Liver (tissue), 9 donors: Measurements from ENCODE around the gene ZCWPW1. TPM values are rescaled to one million over a fixed set of nuclear protein-coding genes. Genes with fewer than 3 reads are reported as not detected.

Experiments
- DNase-seq: peaks from one replicate; pipeline ENCODE4 v3.0.0-alpha.2; 2017; ENCODE audit warnings: low spot score
- H3K27ac ChIP-seq, 2 donors: one replicate each; pipeline ENCODE4 v1.7.0; 2013; ENCODE audit warnings: inconsistent platforms in 2 of 2, low read length in 2 of 2, control low read depth in 1 of 2, low read depth in 1 of 2, mild to moderate bottlenecking in 1 of 2
- H3K27me3 ChIP-seq, 4 donors: one replicate each; pipeline versions ENCODE4 v1.6.1 to v1.7.0; 2013; ENCODE audit warnings: low read length in 3 of 4, inconsistent platforms in 1 of 4, mild to moderate bottlenecking in 1 of 4, moderate library complexity in 1 of 4; ENCODE audit not compliant: control insufficient read depth in 4 of 4, insufficient read depth in 4 of 4
- H3K36me3 ChIP-seq, 4 donors: one replicate each; pipeline versions ENCODE4 v1.6.1 to v1.7.0; 2013; ENCODE audit warnings: low read length in 3 of 4, mild to moderate bottlenecking in 3 of 4, low read depth in 1 of 4, moderate library complexity in 1 of 4; ENCODE audit not compliant: control insufficient read depth in 4 of 4, insufficient read depth in 3 of 4
- H3K4me1 ChIP-seq, 4 donors: one replicate each; pipeline versions ENCODE4 v1.6.1 to v1.7.0; 2013; ENCODE audit warnings: low read length in 3 of 4, mild to moderate bottlenecking in 3 of 4, moderate library complexity in 1 of 4; ENCODE audit not compliant: control insufficient read depth in 4 of 4, insufficient read depth in 4 of 4
- H3K4me3 ChIP-seq, 3 donors: one replicate each; pipeline versions ENCODE4 v1.6.1 to v1.7.0; 2013; ENCODE audit warnings: low read length in 3 of 3, control low read depth in 1 of 3, low read depth in 1 of 3, mild to moderate bottlenecking in 1 of 3
- H3K9ac ChIP-seq, 2 donors: one replicate each; pipeline ENCODE4 v1.7.0; 2013; ENCODE audit warnings: low read length in 2 of 2, mild to moderate bottlenecking in 2 of 2, moderate library complexity in 2 of 2, control low read depth in 1 of 2, low read depth in 1 of 2
- H3K9me3 ChIP-seq, 4 donors: one replicate each; pipeline versions ENCODE4 v1.6.1 to v1.7.0; 2013; ENCODE audit warnings: low read length in 3 of 4; ENCODE audit not compliant: control insufficient read depth in 4 of 4
- ATF3 ChIP-seq: IDR thresholded peaks from 2 replicates; pipeline ENCODE4 v1.6.1; 2016; ENCODE audit warnings: antibody characterized with exemption
- CTCF ChIP-seq: fragments of 150-350 bp; IDR thresholded peaks from 2 replicates; pipeline ENCODE4 v1.5.1; 2017; ENCODE audit warnings: improper control_type of control experiment, low read depth, low read length; ENCODE audit not compliant: missing input control
- EGR1 ChIP-seq, 2 donors: IDR thresholded peaks; 2 replicates each; pipeline ENCODE4 v1.6.1; 2016 to 2018; ENCODE audit warnings: antibody characterized with exemption in 2 of 2, low read depth in 2 of 2
- FOXA1 ChIP-seq: IDR thresholded peaks from 2 replicates; pipeline ENCODE4 v1.6.1; 2016; ENCODE audit warnings: antibody characterized with exemption
- FOXA2 ChIP-seq: IDR thresholded peaks from 2 replicates; pipeline ENCODE4 v1.6.1; 2016; ENCODE audit warnings: antibody characterized with exemption
- GABPA ChIP-seq, 2 donors: IDR thresholded peaks in 1 of 2; conservative IDR thresholded peaks in 1 of 2; 2 replicates each; pipeline ENCODE4 v1.6.1; 2016; ENCODE audit warnings: antibody characterized with exemption in 2 of 2, mild to moderate bottlenecking in 1 of 2, moderate library complexity in 1 of 2
- HNF4A ChIP-seq, 2 donors: conservative IDR thresholded peaks; 2 replicates each; pipeline ENCODE4 v1.6.1; 2016; ENCODE audit warnings: antibody characterized with exemption in 2 of 2, mild to moderate bottlenecking in 2 of 2
- HNF4G ChIP-seq: IDR thresholded peaks from 2 replicates; pipeline ENCODE4 v1.6.1; 2016; ENCODE audit warnings: antibody characterized with exemption
- JUND ChIP-seq, 2 donors: IDR thresholded peaks; 2 replicates each; pipeline ENCODE4 v1.6.1; 2016; ENCODE audit warnings: antibody characterized with exemption in 2 of 2
- MAX ChIP-seq: IDR thresholded peaks from 2 replicates; pipeline ENCODE4 v1.6.1; 2016; ENCODE audit warnings: antibody characterized with exemption
- RAD21 ChIP-seq, 2 donors: IDR thresholded peaks; 2 replicates each; pipeline ENCODE4 v1.6.1; 2016; ENCODE audit warnings: antibody characterized with exemption in 2 of 2, mild to moderate bottlenecking in 2 of 2
- REST ChIP-seq: IDR thresholded peaks from 2 replicates; pipeline ENCODE4 v1.6.1; 2016; ENCODE audit warnings: antibody characterized with exemption, mild to moderate bottlenecking
- RXRA ChIP-seq, 2 donors: IDR thresholded peaks; 2 replicates each; pipeline ENCODE4 v1.6.1; 2017 to 2018; ENCODE audit warnings: antibody characterized with exemption in 2 of 2, mild to moderate bottlenecking in 1 of 2
- SP1 ChIP-seq: IDR thresholded peaks from 2 replicates; pipeline ENCODE4 v1.6.1; 2018; ENCODE audit warnings: antibody characterized with exemption, mild to moderate bottlenecking
- YY1 ChIP-seq: IDR thresholded peaks from 2 replicates; pipeline ENCODE4 v1.6.1; 2016; ENCODE audit warnings: antibody characterized with exemption, mild to moderate bottlenecking
- WGBS: extraction: QIAGEN DNeasy Blood & Tissue Kit; methylation state at CpG from one replicate; pipeline ENCODE4 v1.1.7; 2013; 5-methylcytosine and 5-hydroxymethylcytosine counted together
- polyA plus RNA-seq, 2 donors: library from polyadenylated mRNA; stranded (reverse) in 1 of 2; unstranded in 1 of 2; fragments of 200-250 nt in 1 of 2; fragments of >200 nt in 1 of 2; fragmentation: Nextera tagmentation in 1 of 2; extraction: Ambion mirVana in 1 of 2; gene quantifications; one replicate each; pipeline versions ENCODE4 v1.2.1 to v1.2.3, GENCODE V29; 2013 to 2015
- total RNA-seq, 2 donors: library from RNA; depleted of rRNA; stranded (reverse); fragments of >200 nt; gene quantifications; one replicate each; pipeline ENCODE4 v1.2.3, GENCODE V29; 2014
- TF ChIP-seq, protein P1 (sequence below): IDR thresholded peaks from 2 replicates; pipeline ENCODE4 v1.6.1; 2016; ENCODE audit warnings: antibody characterized with exemption
- donor health status: healthy.
- donor health status: healthy.
- donor health status: healthy.
- donor health status: healthy.
- donor health status: healthy.

ZCWPW1 gene
- total and polyA plus RNA-seq, 4 donors = 1.4 to 3.3 (median 2.8) TPM

GRCh38 chr7:100373261-100373831 lies 55.2 kb downstream of the ZCWPW1 start, which contains the start of gene PILRA:
Gene PILRA, plus strand, starts transcription at chr7:100373487. Its CDS starts 170 bp downstream, at chr7:100373657.
- no peaks in the 10 kb centered on the region for H3K36me3 ChIP-seq
- H3K27me3 ChIP-seq = no peaks in the 10 kb centered on the region
- WGBS = 50% methylated on average over 12 of the region's 12 CpGs
- H3K9me3 ChIP-seq = no peaks in the 10 kb centered on the region
- TF ChIP-seq REST (no peak), GABPA (IDR thresholded peaks at IDR 0.05 in 1 of 2, conservative IDR thresholded peaks at IDR 0.05 in 1 of 2) (no peak), EGR1 (IDR thresholded peaks at IDR 0.05; ENCODE audit: low read depth in 2 of 2) (no peak), MAX (no peak)
- no peak for DNase-seq
- no peak within 1 kb of the TSS for H3K9ac ChIP-seq
- H3K4me3 ChIP-seq = no peak within 1 kb of the TSS
- H3K27ac ChIP-seq = peak within 1 kb of the TSS; percentile 57 to 72
- H3K4me1 ChIP-seq = no peaks in the 10 kb centered on the region

DNA sequence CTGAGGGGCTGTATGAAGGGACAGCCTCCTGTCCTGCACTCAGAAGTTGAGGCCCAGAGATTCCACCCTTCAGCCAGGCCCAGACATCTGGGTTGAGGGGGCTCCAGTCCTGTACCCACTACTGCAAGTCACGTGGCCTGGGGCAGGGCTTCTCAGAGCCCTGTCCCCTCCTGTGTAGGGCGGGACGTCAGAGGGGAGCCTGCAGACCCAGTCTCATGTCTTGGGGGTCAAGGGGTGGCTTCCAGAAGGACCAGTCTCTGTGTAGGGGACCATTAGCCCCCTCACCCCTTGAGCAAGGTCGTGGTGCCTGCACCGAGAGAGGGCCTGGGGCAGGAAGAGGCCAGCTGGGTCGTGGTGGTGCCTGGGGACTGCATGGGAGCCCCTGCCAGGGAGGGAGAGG lies 55.8 kb downstream of the ZCWPW1 start:
- H3K27me3 ChIP-seq = no peaks in the 10 kb centered on the region
- no peak for DNase-seq
- WGBS = 61% methylated on average over 6 of the region's 6 CpGs
- no peaks in the 10 kb centered on the region for H3K4me1 ChIP-seq
- no peak overlapping the region for H3K4me3 ChIP-seq
- H3K27ac ChIP-seq = peak overlapping the region; percentile 57 to 72
- H3K36me3 ChIP-seq = peaks cover 0 to under 1% (median 0%) of the 10 kb centered on the region in 4 donors
- no peaks in the 10 kb centered on the region for H3K9me3 ChIP-seq
- no peak overlapping the region for H3K9ac ChIP-seq
- no peak for TF ChIP-seq GABPA (IDR thresholded peaks at IDR 0.05 in 1 of 2, conservative IDR thresholded peaks at IDR 0.05 in 1 of 2)
- no peak for TF ChIP-seq SP1
- TF ChIP-seq RAD21 (IDR thresholded peaks at IDR 0.05) = no peak
- TF ChIP-seq RXRA (IDR thresholded peaks at IDR 0.05) = no peak
- no peak for TF ChIP-seq FOXA2
- no peak for TF ChIP-seq CTCF
- no peak for TF ChIP-seq FOXA1
- TF ChIP-seq, protein P1, sequence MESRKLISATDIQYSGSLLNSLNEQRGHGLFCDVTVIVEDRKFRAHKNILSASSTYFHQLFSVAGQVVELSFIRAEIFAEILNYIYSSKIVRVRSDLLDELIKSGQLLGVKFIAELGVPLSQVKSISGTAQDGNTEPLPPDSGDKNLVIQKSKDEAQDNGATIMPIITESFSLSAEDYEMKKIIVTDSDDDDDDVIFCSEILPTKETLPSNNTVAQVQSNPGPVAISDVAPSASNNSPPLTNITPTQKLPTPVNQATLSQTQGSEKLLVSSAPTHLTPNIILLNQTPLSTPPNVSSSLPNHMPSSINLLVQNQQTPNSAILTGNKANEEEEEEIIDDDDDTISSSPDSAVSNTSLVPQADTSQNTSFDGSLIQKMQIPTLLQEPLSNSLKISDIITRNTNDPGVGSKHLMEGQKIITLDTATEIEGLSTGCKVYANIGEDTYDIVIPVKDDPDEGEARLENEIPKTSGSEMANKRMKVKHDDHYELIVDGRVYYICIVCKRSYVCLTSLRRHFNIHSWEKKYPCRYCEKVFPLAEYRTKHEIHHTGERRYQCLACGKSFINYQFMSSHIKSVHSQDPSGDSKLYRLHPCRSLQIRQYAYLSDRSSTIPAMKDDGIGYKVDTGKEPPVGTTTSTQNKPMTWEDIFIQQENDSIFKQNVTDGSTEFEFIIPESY = no peak
- TF ChIP-seq HNF4A (conservative IDR thresholded peaks at IDR 0.05) = no peak
- no peak for TF ChIP-seq MAX
- TF ChIP-seq ATF3 = no peak
- no peak for TF ChIP-seq JUND (IDR thresholded peaks at IDR 0.05)
- no peak for TF ChIP-seq HNF4G
- TF ChIP-seq EGR1 (IDR thresholded peaks at IDR 0.05; ENCODE audit: low read depth in 2 of 2) = no peak
- no peak for TF ChIP-seq YY1
